Kidney epithelial cell (primary cell): ENCODE data around the gene PRKG1. TPM values are rescaled to one million over a fixed set of nuclear protein-coding genes. Genes with fewer than 3 reads are reported as not detected.

ENCODE experiments used
- DNase-seq: peaks from one replicate; pipeline ENCODE4 v3.0.0-alpha.2; 2010; ENCODE audit warnings: low read depth
- H3K27me3 ChIP-seq: 2 replicates; pipeline ENCODE4 v1.6.0; 2011; ENCODE audit warnings: low read length; ENCODE audit not compliant: control insufficient read depth, insufficient read depth
- H3K36me3 ChIP-seq: 2 replicates; pipeline ENCODE4 v1.5.1; 2011; ENCODE audit warnings: low read length; ENCODE audit not compliant: control insufficient read depth, insufficient read depth
- H3K4me3 ChIP-seq: 2 replicates; pipeline ENCODE4 v1.5.1; 2011; ENCODE audit warnings: low read depth, mild to moderate bottlenecking, control low read depth, low read length
- total RNA-seq: library from RNA; depleted of rRNA; stranded (reverse); fragments of >200 nt; gene quantifications from 2 replicates; pipeline ENCODE4 v1.2.3, GENCODE V29; 2015
- TF ChIP-seq, protein P1 (sequence below): IDR thresholded peaks from 2 replicates; pipeline ENCODE4 v1.5.1; 2011; ENCODE audit warnings: mild to moderate bottlenecking, moderate library complexity, low read length, control low read depth, inconsistent platforms; ENCODE audit not compliant: insufficient read depth, poor library complexity, severe bottlenecking

Gene PRKG1
- total RNA-seq, 1 donor from 2014 or later, result 1.3 TPM

DNA sequence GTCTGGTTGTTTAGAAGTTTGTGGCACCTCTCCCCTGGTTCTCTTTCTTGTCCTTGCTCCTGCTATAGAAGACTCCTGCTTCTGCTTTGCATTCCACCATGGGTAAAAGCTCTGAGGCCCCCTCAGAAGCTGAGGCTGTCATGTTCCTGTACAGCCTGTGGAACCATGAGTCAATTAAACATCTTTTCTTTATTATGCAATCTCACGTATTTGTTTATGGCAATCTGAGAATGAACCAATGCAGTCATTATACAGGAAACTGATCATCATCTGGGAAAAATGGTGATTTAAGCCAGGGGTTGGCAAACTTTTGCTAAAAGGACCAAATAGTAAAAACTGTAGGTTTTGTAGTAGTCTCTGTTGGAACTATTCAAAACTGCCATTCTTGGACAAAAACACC lies 449.8 kb downstream of the PRKG1 start:
- Histone ChIP-seq H3K27me3 (no peaks in the 10 kb centered on the region), H3K4me3 (no peak overlapping the region), H3K36me3 (no peaks in the 10 kb centered on the region)
- DNase-seq, result no peak
- TF ChIP-seq, protein P1, sequence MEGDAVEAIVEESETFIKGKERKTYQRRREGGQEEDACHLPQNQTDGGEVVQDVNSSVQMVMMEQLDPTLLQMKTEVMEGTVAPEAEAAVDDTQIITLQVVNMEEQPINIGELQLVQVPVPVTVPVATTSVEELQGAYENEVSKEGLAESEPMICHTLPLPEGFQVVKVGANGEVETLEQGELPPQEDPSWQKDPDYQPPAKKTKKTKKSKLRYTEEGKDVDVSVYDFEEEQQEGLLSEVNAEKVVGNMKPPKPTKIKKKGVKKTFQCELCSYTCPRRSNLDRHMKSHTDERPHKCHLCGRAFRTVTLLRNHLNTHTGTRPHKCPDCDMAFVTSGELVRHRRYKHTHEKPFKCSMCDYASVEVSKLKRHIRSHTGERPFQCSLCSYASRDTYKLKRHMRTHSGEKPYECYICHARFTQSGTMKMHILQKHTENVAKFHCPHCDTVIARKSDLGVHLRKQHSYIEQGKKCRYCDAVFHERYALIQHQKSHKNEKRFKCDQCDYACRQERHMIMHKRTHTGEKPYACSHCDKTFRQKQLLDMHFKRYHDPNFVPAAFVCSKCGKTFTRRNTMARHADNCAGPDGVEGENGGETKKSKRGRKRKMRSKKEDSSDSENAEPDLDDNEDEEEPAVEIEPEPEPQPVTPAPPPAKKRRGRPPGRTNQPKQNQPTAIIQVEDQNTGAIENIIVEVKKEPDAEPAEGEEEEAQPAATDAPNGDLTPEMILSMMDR, result no peak

DNA sequence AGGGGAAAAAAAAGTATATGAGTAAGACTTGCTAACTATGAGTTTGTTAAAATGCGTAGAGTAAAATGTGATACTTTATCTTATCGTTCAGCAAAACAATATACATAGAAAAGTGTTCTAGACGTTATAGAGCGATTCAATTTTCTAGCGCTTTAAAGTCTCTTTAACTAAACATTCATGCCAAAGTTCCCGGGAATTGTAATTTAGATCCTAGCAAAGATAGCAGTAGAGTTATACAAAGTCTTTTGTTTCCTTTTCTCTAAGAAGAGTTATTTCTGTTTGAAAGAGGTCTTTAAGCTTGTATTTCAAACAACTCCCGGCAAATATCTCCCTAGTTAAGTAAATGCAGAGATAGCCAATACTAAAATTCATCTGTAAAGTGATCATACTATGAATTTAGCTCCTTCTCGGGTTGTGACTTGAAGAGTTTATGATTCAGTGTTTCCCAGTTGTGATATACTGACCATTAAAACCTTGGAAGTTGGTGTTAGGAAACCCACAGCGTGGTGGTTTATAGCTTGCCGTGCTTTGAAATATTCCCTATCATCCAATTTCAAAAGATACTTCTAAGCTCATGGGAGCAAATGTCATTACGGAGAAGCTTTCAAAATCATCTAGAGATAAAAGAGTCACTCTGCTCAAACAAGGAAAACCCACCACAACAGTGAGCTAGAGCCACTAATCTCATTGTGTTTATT lies 453.4 kb downstream of the PRKG1 start:
- no peaks in the 10 kb centered on the region for H3K27me3 ChIP-seq
- TF ChIP-seq, protein P1, result no peak
- H3K4me3 ChIP-seq, result no peak overlapping the region
- H3K36me3 ChIP-seq, result no peaks in the 10 kb centered on the region
- no peak for DNase-seq

DNA sequence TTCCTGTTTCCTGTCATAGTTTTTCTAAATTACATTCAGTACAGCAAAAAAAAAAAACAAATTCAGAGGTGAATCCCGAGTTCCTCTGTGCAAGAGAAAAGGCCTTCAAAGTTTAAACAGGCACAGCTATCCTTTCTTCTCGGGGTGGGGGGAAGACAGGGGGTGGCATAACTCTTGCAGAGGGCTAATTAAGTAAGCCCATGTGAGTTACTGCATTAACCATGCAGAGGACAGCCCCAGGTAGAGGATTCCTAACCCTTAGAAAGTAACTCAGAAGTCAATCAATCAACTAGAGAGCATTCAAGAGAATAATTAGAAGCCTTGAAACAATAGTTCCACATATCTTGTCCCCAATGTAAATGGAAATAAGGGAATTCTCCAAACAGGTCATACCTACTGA lies 454.2 kb downstream of the PRKG1 start:
- Histone ChIP-seq H3K27me3 (no peaks in the 10 kb centered on the region), H3K36me3 (no peaks in the 10 kb centered on the region), H3K4me3 (no peak overlapping the region)
- TF ChIP-seq, protein P1, result no peak
- DNase-seq, result no peak

DNA sequence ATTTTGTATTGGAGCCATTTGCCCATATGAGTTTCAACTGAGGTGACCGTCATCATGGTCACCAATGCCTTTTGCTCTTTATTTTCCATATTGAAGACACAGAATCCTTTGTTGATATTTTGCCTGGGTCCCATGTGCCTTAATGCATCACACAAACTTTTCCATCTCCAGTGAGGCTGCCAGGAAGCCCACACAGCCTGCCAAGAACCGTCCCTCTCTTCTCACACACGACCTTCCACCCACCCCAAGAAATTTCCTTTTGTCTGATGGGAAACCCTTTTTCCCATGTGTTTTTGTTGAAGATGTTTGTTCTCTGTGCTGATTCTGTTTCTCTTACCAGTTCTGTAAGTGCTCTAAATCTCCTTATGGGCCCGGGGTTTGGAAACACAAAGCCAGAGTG lies 456.3 kb downstream of the PRKG1 start:
- H3K36me3 ChIP-seq, result no peaks in the 10 kb centered on the region
- no peak overlapping the region for H3K4me3 ChIP-seq
- no peaks in the 10 kb centered on the region for H3K27me3 ChIP-seq
- no peak for DNase-seq
- TF ChIP-seq, protein P1, result no peak

DNA sequence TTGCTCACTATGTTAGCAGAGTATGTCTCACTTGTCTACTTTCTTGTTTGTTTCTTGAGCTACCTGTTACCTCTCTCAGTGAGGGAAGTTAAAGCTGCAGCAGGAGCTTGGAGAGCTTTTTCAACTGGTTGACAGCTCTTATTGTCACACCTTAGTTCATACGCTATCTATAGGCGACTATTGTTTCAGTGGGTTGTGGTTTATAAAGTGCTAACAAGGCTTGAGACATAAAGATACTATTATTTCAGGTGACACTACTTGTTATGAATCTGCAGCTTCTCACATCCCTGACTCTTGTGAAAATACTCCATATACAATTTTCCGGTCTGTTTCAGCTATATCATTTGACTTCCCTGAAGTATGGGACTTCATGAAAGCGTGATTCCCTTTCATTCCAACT lies 457.8 kb downstream of the PRKG1 start:
- H3K36me3 ChIP-seq, result no peaks in the 10 kb centered on the region
- no peaks in the 10 kb centered on the region for H3K27me3 ChIP-seq
- DNase-seq, result no peak
- H3K4me3 ChIP-seq, result no peak overlapping the region
- TF ChIP-seq, protein P1, result no peak

DNA sequence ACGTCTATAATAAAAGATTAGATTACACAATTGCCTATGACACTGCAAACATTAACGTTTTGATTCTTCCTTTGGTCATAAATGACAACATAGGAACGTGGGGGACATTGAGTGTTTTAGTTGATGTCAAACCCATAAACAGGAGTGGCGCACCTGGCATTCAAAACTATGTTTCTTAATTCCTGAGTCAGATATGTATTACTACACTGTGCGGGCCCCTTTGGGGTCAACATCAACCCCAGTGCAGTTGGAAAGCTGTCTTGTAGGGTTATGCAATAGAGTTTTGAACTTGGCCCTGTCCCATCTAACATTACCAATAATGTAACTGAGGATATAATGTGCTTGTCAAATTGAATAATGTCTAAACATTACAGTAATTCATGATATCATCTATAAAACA lies 468.6 kb downstream of the PRKG1 start:
- TF ChIP-seq, protein P1, result no peak
- DNase-seq, result no peak
- H3K36me3 ChIP-seq, result no peaks in the 10 kb centered on the region
- H3K4me3 ChIP-seq, result no peak overlapping the region
- H3K27me3 ChIP-seq, result no peaks in the 10 kb centered on the region
